MCF 10A (cell line): Measurements from ENCODE around the gene FNIP2. TPM values are rescaled to one million over a fixed set of nuclear protein-coding genes. Genes with fewer than 3 reads are reported as not detected.

Experiments used
- BruUV-seq: library from RNA; stranded (reverse); fragments of 400-500 nt; replicated peaks from 2 replicates; lab custom pipeline; 2021; lab: Mats Ljungman, UMichigan
- CTCF ChIA-PET: fragments of 300-600 bp; sonication (Branson Sonifier 250); formaldehyde crosslinking; extraction: SDS; loops from one replicate; lab custom pipeline; 2021; ENCODE audit warnings: antibody characterized with exemption, inconsistent platforms; lab: Yijun Ruan, JAX
- POLR2A ChIA-PET: fragments of 300-600, 350-650 bp; sonication (Branson Sonifier 250); formaldehyde crosslinking; extraction: SDS; loops from one replicate; lab custom pipeline; 2020; ENCODE audit warnings: antibody characterized with exemption, inconsistent platforms; lab: Yijun Ruan, JAX
- DNase-seq: peaks from one replicate; pipeline ENCODE4 v3.0.0-alpha.2; 2018; ENCODE audit not compliant: unreplicated experiment
- H3K27ac Mint-ChIP-seq: one replicate; pipeline ENCODE4 v1.8.0; 2022; ENCODE audit warnings: mild to moderate bottlenecking, low read depth, mixed read lengths; ENCODE audit not compliant: unreplicated experiment
- H3K27me3 Mint-ChIP-seq: one replicate; pipeline ENCODE4 v1.8.0; 2022; ENCODE audit warnings: mixed read lengths; ENCODE audit not compliant: insufficient read depth, unreplicated experiment
- H3K36me3 Mint-ChIP-seq: one replicate; pipeline ENCODE4 v1.8.0; 2022; ENCODE audit warnings: mild to moderate bottlenecking, moderate library complexity, mixed read lengths; ENCODE audit not compliant: insufficient read depth, unreplicated experiment
- H3K4me1 Mint-ChIP-seq: one replicate; pipeline ENCODE4 v1.8.0; 2022; ENCODE audit warnings: mixed read lengths; ENCODE audit not compliant: insufficient read depth, unreplicated experiment
- H3K4me3 Mint-ChIP-seq: one replicate; pipeline ENCODE4 v1.8.0; 2022; ENCODE audit warnings: mild to moderate bottlenecking, moderate library complexity, mixed read lengths; ENCODE audit not compliant: unreplicated experiment
- H3K9me3 Mint-ChIP-seq: one replicate; pipeline ENCODE4 v1.8.0; 2022; ENCODE audit warnings: mixed read lengths; ENCODE audit not compliant: unreplicated experiment
- intact Hi-C: fragments of 100-400 bp; cut with micrococcal nuclease; formaldehyde crosslinking; loops from 2 replicates; pipeline ENCODE4 v1.14.1; 2022
- total RNA-seq: library from RNA; stranded (reverse); gene quantifications from 2 replicates; pipeline ENCODE4 v1.2.3, GENCODE V29; 2022
- TF ChIP-seq, protein P1 (sequence below): fragments of 200-600 bp; IDR thresholded peaks from one replicate; pipeline ENCODE4 v1.8.0; 2022; ENCODE audit warnings: antibody characterized with exemption, mild to moderate bottlenecking; ENCODE audit not compliant: unreplicated experiment

Gene FNIP2
- total RNA-seq, 1 experiment from 2014 or later, result 6.4 TPM

DNA sequence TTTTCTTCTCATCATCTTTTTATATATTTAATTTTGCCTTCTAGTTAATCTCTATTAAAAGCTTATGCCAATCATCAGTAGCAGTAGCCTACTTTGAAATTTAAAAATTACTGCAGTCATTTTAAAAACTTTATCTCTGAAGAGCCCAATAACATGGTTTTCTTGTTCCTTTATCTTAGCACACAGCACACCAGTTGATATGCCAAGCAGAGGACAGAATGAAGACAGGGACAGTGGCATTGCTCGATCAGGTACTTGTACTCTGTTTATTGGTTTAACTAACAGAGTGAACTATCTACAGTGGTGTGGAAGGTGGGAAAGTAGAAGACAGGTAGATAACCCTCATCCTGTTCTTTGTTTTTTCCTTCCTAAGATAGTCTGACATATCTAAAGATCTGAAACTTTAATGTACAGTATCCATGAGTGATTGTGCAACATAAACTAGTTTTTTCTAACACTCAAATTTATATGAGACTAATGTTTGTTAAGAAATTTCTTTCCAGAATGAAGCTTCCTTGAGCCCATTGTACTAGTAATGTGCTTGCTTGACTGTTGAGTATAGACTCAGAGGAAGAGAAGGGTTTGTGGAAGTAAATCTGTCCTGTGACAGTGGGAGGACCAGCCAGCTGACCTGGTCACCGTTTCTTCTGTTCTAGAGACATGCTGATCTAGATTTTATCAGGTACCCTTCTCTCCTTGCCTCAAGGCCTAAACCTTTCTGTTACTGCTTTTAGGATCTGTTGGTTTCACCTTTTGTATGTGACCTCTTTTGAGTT, 66.6 kb downstream of the FNIP2 start:
- intact Hi-C loops, result no loop called here
- peaks cover 6% of the 10 kb centered on the region for H3K4me1 Mint-ChIP-seq
- POLR2A ChIA-PET, result no interaction called here
- DNase-seq, result no peak
- no peaks in the 10 kb centered on the region for H3K9me3 Mint-ChIP-seq
- CTCF ChIA-PET, result interaction anchor here (0.7 to 1.9 kb wide), 2 partner anchors 16 to 30 kb away, joined by 3 to 7 read pairs; no protein-coding TSS in a partner anchor
- H3K36me3 Mint-ChIP-seq, result peaks cover 9% of the 10 kb centered on the region
- BruUV-seq, result no TSS peak
- H3K4me3 Mint-ChIP-seq, result no peak overlapping the region
- H3K27ac Mint-ChIP-seq, result no peak overlapping the region
- TF ChIP-seq, protein P1, sequence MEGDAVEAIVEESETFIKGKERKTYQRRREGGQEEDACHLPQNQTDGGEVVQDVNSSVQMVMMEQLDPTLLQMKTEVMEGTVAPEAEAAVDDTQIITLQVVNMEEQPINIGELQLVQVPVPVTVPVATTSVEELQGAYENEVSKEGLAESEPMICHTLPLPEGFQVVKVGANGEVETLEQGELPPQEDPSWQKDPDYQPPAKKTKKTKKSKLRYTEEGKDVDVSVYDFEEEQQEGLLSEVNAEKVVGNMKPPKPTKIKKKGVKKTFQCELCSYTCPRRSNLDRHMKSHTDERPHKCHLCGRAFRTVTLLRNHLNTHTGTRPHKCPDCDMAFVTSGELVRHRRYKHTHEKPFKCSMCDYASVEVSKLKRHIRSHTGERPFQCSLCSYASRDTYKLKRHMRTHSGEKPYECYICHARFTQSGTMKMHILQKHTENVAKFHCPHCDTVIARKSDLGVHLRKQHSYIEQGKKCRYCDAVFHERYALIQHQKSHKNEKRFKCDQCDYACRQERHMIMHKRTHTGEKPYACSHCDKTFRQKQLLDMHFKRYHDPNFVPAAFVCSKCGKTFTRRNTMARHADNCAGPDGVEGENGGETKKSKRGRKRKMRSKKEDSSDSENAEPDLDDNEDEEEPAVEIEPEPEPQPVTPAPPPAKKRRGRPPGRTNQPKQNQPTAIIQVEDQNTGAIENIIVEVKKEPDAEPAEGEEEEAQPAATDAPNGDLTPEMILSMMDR, result no peak
- no peaks in the 10 kb centered on the region for H3K27me3 Mint-ChIP-seq

DNA sequence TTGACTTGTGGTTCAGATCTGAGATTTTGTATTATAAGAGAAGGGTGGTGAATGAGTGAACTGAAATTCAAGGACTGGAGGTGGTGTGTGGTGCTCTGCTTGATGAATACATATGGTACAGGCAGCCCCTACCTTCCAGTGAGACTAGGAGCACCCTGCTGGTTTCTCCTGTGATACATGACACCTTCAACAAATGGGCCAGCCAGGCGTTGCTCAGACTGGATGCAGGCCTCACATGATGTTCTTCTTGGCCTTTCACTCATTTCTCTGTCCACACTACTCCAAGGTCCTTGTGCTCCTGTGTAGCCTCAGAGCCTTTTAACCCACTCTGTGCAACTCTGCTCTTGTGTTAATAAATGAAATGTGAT, 67.2 kb downstream of the FNIP2 start:
- no peak overlapping the region for H3K4me3 Mint-ChIP-seq
- H3K36me3 Mint-ChIP-seq, result peaks cover 9% of the 10 kb centered on the region
- no TSS peak for BruUV-seq
- CTCF ChIA-PET, result interaction anchor here (0.8 to 1.9 kb wide), 2 partner anchors 16 to 619 kb away, joined by 3 to 7 read pairs; no protein-coding TSS in a partner anchor
- peaks cover 6% of the 10 kb centered on the region for H3K4me1 Mint-ChIP-seq
- intact Hi-C loops, result no loop called here
- DNase-seq, result no peak
- H3K9me3 Mint-ChIP-seq, result no peaks in the 10 kb centered on the region
- TF ChIP-seq, protein P1, result no peak
- POLR2A ChIA-PET, result interaction anchor here (1.2 kb wide), 1 partner anchor 67 kb away, joined by 3 read pairs; no protein-coding TSS in a partner anchor
- H3K27me3 Mint-ChIP-seq, result no peaks in the 10 kb centered on the region
- H3K27ac Mint-ChIP-seq, result no peak overlapping the region

DNA sequence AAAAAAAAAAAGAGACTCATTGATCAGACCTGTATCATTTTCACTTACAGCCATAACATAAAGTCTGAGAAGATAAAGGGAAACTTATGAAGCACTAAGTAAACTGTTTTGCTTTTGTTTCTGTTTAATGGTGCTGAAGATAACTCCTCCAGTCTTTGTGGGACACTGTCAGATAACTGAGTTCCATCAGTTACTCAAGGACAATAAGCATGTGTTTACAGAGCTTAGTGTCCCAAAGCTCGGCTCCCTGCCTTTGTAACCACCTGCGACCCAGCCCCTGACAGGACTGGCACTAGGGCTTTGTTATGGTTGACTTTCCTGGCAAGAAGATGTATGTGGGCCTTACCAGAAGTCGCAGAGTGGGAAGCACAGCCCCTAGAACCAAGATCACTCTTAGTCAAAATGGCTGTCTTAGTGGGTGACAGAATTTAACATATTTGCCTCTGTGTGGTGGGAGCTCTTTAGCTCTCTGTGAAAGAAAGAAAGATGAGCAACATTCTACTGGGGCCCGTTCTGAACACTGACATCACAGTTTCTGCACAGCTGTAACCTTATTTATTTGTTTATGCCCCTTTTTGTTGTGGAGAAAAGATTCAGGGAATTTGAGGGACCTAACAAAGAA, 68.1 kb downstream of the FNIP2 start:
- ChIA-PET CTCF (interaction anchor here (0.6 to 1.9 kb wide), 4 partner anchors 15 to 618 kb away, joined by 3 to 7 read pairs (median 3); no protein-coding TSS in a partner anchor), POLR2A (interaction anchor here (1.2 to 1.6 kb wide), 2 partner anchors 9 to 67 kb away, joined by 3 to 5 read pairs; no protein-coding TSS in a partner anchor)
- H3K36me3 Mint-ChIP-seq, result peaks cover 9% of the 10 kb centered on the region
- H3K27me3 Mint-ChIP-seq, result no peaks in the 10 kb centered on the region
- no TSS peak for BruUV-seq
- H3K27ac Mint-ChIP-seq, result no peak overlapping the region
- H3K4me1 Mint-ChIP-seq, result peaks cover 6% of the 10 kb centered on the region
- no peaks in the 10 kb centered on the region for H3K9me3 Mint-ChIP-seq
- TF ChIP-seq, protein P1, result no peak
- intact Hi-C loops, result no loop called here
- DNase-seq, result no peak
- H3K4me3 Mint-ChIP-seq, result no peak overlapping the region

DNA sequence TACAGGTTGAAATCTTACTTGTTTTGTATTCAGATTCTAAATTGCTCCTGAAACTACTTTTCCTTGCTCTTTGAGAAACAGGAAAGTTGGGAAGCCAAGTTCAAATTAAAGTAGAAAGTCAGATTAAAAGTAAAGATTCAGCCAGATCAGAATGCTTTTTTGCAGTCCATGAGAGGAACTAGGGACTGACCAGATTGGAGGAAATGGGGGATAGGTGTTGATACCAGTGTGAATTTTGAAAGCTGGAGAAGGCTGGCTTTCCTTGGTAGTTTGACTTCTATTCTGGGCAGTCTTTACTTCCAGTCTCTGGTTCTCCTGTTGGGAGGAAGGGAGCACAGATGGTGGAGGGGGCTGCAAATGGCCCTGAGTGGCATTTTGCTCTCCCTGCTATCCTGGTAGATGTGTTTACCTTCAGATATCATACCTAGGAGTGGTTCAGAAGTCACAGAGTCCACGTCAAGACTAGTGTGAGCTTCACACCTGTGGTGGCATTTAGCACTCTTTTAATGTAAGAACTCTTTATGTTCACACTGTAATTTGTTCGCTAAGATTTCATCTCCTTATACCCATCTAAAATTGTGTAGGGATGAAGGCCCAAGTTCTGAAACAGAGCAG, 68.8 kb downstream of the FNIP2 start:
- ChIA-PET CTCF (interaction anchor here (0.6 to 1.9 kb wide), 8 partner anchors 14 to 163 kb away, joined by 3 to 9 read pairs (median 3); no protein-coding TSS in a partner anchor), POLR2A (interaction anchor here (0.6 to 1.6 kb wide), 4 partner anchors 10 to 264 kb away, joined by 3 to 5 read pairs (median 4); no protein-coding TSS in a partner anchor)
- TF ChIP-seq, protein P1, result no peak
- Mint-ChIP-seq H3K36me3 (peaks cover 9% of the 10 kb centered on the region), H3K9me3 (no peaks in the 10 kb centered on the region), H3K4me1 (peaks cover 6% of the 10 kb centered on the region), H3K27ac (no peak overlapping the region), H3K27me3 (no peaks in the 10 kb centered on the region), H3K4me3 (no peak overlapping the region)
- BruUV-seq, result no TSS peak
- intact Hi-C loops, result no loop called here
- DNase-seq, result no peak
